GM21619 (cell line): ENCODE data around the gene KDM8.

Experiments used
- ATAC-seq: cut with Tn5 transposase; IDR thresholded peaks from one replicate; pipeline ENCODE4 v1.9.1; 2021; ENCODE audit not compliant: unreplicated experiment

Gene KDM8

DNA sequence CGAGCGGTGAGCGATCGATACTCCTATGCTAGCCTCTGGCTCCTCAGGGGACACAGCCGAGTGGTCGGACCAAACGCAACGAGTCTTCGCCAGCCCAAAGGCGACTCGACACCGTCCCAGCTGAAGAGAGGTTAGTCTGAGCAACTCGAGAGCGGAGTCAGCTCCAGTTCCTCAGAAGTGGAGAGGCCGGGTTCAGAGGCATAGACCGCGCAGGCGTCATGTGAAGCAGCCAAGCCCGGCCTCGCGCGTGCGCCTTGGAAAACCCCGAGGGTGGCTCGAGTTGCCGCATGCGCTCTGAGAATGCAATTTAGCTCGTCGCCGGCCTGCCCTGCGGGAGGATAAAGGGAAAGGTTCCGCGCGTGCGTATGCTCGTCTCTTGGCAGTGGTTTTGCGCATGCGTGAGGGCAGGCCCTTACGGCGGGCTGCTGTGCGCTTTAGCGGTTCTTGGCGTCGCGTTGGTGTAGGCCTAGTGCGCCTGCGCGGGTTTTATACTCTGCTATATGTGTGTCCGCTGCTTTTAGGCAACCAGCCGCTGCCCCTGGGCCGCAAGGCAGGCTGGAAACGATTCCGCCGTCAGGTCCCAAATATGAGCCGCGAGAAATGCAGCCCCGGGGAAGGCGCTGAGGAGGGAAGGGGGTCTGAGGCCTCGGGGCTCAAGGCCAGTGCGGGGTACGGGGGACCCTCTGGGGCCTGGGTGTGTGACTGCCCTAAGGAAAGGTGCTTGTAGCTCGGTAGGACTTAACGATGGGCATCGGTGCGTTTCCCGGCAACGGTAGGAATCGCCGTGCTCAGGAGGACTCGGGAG lies at the start of gene KDM8:
TSS of gene KDM8 (plus strand) at position 20 of the 805 bp plus-strand sequence. CDS start 6,598 bp downstream, outside the sequence.
- peak; percentile 71 for ATAC-seq

- ATAC-seq: no peak
These were observed 48.4 kb upstream of the KDM8 start for GRCh38 chr16:27154705-27155521.

DNA sequence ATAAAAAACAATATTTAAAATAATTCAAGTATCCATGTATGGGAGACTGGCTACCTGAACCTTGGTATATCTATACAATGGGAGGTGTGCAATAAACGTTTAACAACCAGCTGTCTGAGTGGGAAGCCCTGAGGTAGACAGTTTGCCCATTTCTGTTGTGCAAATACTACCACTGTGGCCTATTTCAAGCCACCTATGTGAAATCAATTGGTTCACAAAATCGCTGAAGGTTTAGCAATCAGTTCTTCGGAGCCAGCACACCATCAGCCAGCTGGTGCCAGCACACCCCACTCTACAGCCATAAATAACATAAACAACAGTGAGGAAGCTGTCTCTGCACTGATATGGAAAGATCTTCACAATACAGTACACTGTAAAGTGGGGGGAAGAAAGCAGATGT lies 46.7 kb upstream of the KDM8 start:
- ATAC-seq: no peak

GRCh38 chr16:27161398-27161797 lies 41.9 kb upstream of the KDM8 start:
- ATAC-seq: no peak

- no peak for ATAC-seq
These were observed 39.0 kb upstream of the KDM8 start for GRCh38 chr16:27164352-27164751.

DNA sequence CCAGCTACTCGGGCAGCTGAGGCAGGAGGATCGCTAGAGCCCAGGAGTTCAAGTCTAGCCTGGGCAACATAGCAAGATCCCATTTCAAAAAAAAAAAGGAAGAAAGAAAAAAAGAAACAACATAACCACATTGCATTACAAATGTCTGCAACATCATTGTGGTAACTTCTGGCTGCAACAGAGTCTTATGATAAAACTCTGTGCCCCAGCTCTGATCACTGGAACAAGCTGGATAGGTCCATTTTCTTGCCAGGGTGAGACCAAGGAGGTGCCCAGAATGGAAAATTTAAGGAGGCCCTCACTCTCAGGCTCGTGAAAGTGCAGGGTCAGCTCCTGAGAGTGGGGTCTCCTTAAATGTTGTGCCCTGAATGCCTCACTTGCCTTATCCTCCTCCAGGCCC lies 37.8 kb upstream of the KDM8 start:
- no peak for ATAC-seq

DNA sequence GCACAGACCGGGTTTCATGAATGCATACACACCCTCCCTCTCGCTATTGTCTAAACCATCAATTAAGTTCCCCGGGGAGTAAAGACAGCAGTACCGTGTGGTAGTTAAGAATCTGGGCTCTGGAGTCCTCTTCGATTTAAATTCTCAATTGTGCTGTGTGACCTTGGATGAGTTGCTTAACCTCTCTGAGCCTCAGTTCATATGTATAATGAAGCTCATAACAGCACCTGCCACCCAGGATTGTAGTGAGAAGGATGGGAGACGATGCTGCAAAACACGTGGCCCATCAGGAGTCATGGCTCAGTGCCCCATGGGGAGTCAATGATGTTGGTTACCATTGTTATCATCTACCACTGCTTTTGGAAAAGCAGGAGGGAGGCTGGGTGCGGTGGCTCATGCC lies 34.5 kb upstream of the KDM8 start:
- no peak for ATAC-seq

GRCh38 chr16:27169511-27170071 lies 33.7 kb upstream of the KDM8 start:
- ATAC-seq: no peak

DNA sequence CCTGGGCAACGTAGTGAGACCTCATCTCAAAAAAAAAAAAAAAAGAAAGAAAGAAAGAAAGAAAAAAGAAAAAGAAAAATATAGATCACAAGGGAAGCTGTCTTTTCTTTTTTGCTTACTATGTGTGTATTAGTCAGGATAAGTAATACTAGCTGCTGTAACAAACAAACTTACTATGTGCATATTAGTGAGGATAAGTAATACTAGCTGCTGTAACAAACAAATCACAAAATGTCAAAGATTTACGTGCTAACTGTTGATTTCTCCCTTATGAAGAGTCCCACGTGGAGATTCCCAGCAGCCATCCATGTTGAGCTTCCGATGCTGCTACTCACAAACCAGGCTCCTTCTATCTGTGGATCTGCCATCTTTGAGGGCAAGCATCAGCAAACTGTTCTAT lies 31.7 kb upstream of the KDM8 start:
- no peak for ATAC-seq

- ATAC-seq: no peak
These were observed 29.3 kb upstream of the KDM8 start for GRCh38 chr16:27174007-27174406.

- ATAC-seq: no peak
These were observed 28.5 kb upstream of the KDM8 start for GRCh38 chr16:27174798-27175197.

DNA sequence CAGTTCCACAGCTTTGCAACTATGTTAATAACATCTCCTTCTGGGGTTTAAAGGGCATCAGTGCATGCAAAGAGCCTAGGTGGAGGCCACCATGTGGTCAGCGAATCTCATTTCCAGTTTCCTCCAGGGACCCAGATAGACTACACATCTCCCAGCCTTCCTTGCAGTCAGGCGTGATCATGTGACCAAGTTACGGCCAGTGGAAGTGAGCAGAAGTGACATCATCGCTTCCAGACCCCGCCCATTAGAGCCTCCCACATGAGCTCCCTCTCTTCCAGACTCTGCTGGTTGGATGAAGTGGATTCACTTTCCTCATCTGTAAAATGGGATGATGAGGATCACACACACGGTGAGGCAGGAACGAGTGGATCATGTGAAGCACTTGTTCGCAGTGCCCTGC lies 27.4 kb upstream of the KDM8 start:
- ATAC-seq: no peak

DNA sequence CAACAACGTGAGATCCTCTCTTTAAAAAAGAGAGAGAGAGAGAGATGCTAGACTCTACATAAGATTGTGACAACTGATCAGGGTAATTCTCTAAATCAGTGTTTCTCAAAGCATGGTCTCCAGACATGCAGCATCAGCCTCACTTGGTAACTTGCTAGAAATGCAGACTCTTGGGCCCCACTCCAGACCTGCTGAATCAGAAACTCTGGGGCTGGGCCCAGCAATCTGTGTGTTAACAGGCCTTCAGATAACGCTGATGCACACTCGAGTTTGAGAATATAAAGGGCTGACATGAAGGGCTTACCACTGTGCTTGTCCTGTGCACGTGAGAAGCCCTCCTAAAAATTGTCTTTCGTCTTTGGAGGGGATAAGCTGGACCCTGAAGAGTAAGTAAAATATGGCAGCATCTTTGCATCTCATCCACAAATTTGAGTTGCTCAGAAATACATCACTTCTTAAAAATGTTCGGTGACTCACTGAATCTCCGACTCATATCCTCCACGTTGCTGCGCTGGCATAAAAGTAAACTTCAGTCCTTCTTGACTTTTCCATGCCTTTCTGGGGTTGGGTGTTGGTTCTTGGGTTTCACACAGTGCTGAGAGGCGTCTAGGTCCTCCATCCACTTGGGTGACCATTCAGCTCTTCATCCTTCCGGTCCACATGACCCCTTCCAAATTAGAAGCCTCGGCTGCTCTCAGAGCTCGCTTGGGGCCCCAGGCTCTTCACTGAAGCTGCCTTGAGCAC lies 26.1 kb upstream of the KDM8 start:
- ATAC-seq: no peak

GRCh38 chr16:27179500-27180072 lies 23.7 kb upstream of the KDM8 start:
- ATAC-seq: peak; percentile 89

GRCh38 chr16:27181019-27181790 lies 22.1 kb upstream of the KDM8 start:
- no peak for ATAC-seq

- no peak for ATAC-seq
These were observed 20.4 kb upstream of the KDM8 start for GRCh38 chr16:27182906-27183405.

GRCh38 chr16:27185776-27186130 lies 17.6 kb upstream of the KDM8 start:
- no peak for ATAC-seq

GRCh38 chr16:27188633-27189032 lies 14.7 kb upstream of the KDM8 start:
- ATAC-seq: no peak

DNA sequence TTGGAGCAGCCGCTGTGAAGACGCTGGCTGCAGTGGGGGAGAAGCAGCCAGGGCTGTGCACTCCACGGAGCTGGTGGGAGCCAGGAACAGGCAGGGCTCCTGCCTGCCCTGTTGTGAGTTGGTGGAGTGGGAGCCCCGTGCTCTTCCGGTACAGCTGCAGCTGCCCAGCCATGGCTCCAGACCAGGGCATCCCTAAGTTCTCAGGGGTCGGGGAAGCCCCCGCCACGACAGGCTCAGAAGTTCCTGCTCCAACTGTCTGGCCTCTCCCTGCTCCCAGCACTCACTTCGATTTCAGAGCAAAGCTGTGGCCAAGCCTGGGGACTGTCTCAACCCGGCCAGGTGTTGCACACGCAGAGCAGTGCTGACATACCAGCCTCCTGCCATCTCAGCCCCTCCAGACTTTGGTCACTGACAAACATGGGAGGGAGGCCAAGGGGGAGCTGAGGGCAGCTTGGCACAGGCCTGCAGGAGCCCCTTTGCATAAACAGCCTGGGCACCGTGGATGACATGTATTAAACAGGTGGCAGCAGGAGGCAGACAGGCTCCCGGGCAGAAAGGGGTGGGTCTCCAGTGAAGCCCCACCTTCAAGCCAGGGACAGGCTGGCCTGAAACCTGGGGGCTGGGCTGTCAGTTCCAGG lies 13.9 kb upstream of the KDM8 start:
- ATAC-seq: no peak
